GM06990 (cell line): ENCODE data around the gene FUBP3.

Experiments used
- DNase-seq: peaks from one replicate; pipeline ENCODE4 v3.0.0-alpha.2; 2011; ENCODE audit not compliant: insufficient read length; ENCODE audit errors: extremely low read depth
- H3K27me3 ChIP-seq: replicated peaks from 2 replicates; pipeline ENCODE4 v1.6.0; 2011; ENCODE audit warnings: low read length; ENCODE audit not compliant: control insufficient read depth, insufficient read depth
- H3K36me3 ChIP-seq: 2 replicates; pipeline ENCODE4 v1.5.1; 2011; ENCODE audit warnings: low read length; ENCODE audit not compliant: control insufficient read depth, insufficient read depth
- H3K4me3 ChIP-seq: replicated peaks from 2 replicates; pipeline ENCODE4 v1.5.1; 2011; ENCODE audit warnings: low read depth, mild to moderate bottlenecking, control low read depth, low read length
- CTCF ChIP-seq: IDR thresholded peaks from 2 replicates; pipeline ENCODE4 v1.5.1; 2011; ENCODE audit warnings: low read length, control low read depth, mild to moderate bottlenecking, inconsistent platforms; ENCODE audit not compliant: insufficient read depth, poor library complexity, severe bottlenecking

The FUBP3 gene

GRCh38 chr9:130607640-130608420, 28.5 kb downstream of the FUBP3 start:
- no peak for DNase-seq
- no peak for TF ChIP-seq CTCF
- Histone ChIP-seq H3K4me3 (no peak overlapping the region), H3K27me3 (no peaks in the 10 kb centered on the region), H3K36me3 (peaks cover 12% of the 10 kb centered on the region)

GRCh38 chr9:130608554-130609134, 29.3 kb downstream of the FUBP3 start:
- TF ChIP-seq CTCF: no peak
- Histone ChIP-seq H3K4me3 (no peak overlapping the region), H3K27me3 (no peaks in the 10 kb centered on the region), H3K36me3 (peaks cover 15% of the 10 kb centered on the region)
- DNase-seq: no peak

- H3K4me3 ChIP-seq: no peak overlapping the region
- DNase-seq: no peak
- TF ChIP-seq CTCF: no peak
- H3K36me3 ChIP-seq: peaks cover 18% of the 10 kb centered on the region
- H3K27me3 ChIP-seq: no peaks in the 10 kb centered on the region
Measured at GRCh38 chr9:130609163-130609562, 29.8 kb downstream of the FUBP3 start.

- peaks cover 20% of the 10 kb centered on the region for H3K36me3 ChIP-seq
- H3K27me3 ChIP-seq: no peaks in the 10 kb centered on the region
- no peak for DNase-seq
- TF ChIP-seq CTCF: no peak
- no peak overlapping the region for H3K4me3 ChIP-seq
Measured at GRCh38 chr9:130610862-130611707, 31.7 kb downstream of the FUBP3 start.

DNA sequence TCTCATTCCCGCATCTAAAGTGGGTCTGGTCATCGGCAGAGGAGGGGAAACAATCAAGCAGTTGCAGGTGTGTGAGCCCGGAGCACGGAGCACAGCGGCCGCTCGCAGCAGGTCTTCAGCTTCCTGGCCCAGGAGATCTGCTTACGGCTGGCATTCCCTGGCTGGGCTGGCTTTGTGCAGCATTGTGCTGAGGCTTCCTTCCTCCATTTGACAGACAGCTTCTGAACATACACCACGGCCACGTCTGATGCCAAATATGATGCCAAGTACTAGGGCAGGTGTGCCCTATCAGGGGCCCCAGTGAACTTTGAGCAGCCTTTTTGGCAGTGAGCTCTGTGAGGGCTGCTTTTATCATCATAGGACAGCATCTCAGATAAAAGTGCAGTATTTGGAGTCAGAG, 37.1 kb downstream of the FUBP3 start:
- TF ChIP-seq CTCF: no peak
- no peaks in the 10 kb centered on the region for H3K27me3 ChIP-seq
- H3K4me3 ChIP-seq: no peak overlapping the region
- DNase-seq: no peak
- peaks cover 32% of the 10 kb centered on the region for H3K36me3 ChIP-seq
